ACC112 (cell line): Measurements from ENCODE around the gene GCSAM.

Experiments used
- H2AFZ ChIP-seq: fragments of 200-600 bp; sonication (generic); one replicate; pipeline ENCODE4 v1.6.0; 2017; ENCODE audit warnings: antibody characterized with exemption, low read length; ENCODE audit not compliant: unreplicated experiment
- H3K27ac ChIP-seq: fragments of 200-600 bp; sonication (generic); 2 replicates; pipeline ENCODE4 v1.5.1; 2014; ENCODE audit warnings: low read depth, mild to moderate bottlenecking, antibody characterized with exemption, low read length, moderate library complexity
- H3K27me3 ChIP-seq: fragments of 200-600 bp; sonication (generic); 2 replicates; pipeline ENCODE4 v1.6.1; 2014; ENCODE audit warnings: mild to moderate bottlenecking, antibody characterized with exemption, low read length, moderate library complexity, mixed read lengths; ENCODE audit not compliant: insufficient read depth
- H3K36me3 ChIP-seq: fragments of 200-600 bp; sonication (generic); 2 replicates; pipeline ENCODE4 v1.6.1; 2016; ENCODE audit warnings: mild to moderate bottlenecking, antibody characterized with exemption, low read length, moderate library complexity, mixed read lengths; ENCODE audit not compliant: insufficient read depth
- H3K4me1 ChIP-seq: fragments of 200-600 bp; sonication (generic); one replicate; pipeline ENCODE4 v1.6.1; 2016; ENCODE audit warnings: low read length, mixed read lengths; ENCODE audit not compliant: insufficient read depth, unreplicated experiment, control insufficient read depth
- H3K4me3 ChIP-seq: fragments of 200-600 bp; sonication (generic); 2 replicates; pipeline ENCODE4 v1.5.1; 2014; ENCODE audit warnings: mild to moderate bottlenecking, low read depth, low read length
- H3K79me2 ChIP-seq: fragments of 200-600 bp; sonication (generic); one replicate; pipeline ENCODE4 v1.6.0; 2016; ENCODE audit warnings: low read length; ENCODE audit not compliant: control insufficient read depth, unreplicated experiment, insufficient read depth

The GCSAM gene

DNA sequence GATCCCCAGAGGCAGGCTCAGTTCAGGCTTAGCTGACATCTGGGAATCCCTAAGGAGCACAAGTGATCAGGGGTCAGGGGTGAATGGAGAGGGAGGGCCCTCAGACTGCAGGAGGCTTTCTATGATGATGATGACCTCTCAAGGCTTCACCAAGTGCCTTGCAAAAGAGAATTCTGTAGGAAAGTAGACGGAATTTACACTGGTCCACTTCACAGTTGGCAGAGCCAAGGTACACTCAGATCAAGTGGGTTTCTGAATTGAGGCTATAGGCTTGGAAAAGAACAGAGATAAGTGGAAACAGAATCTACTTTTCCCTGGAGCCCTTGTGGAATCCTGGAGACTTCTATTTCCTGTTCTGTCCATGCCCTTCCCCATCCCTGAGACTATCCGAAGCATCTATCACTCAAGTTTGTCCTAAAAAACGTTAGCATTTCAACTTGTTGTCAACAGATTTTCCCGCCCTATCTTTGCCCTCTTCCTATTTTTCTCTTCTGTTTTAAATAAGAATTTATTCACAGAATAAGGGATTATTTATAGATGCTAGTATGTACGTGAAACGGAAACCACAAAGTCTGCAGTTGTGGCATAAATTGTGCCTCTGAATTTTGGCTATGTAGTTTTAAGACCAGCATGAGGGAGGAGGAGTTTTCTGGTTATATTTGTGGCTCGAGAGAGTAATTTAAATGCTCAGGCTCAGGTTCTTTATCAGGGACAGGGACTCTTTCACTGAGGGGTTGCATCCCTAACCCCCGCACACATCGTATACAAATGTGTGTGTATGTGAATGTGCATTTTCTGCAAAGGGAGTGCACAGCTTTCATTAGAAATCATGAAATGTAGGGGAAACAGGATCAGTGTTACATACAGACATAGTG lies 12.8 kb downstream of the GCSAM start:
- no peaks in the 10 kb centered on the region for H3K79me2 ChIP-seq
- H3K36me3 ChIP-seq, result no peaks in the 10 kb centered on the region
- H3K27ac ChIP-seq, result no peak overlapping the region
- H2AFZ ChIP-seq, result no peak overlapping the region
- H3K4me3 ChIP-seq, result no peak overlapping the region
- H3K4me1 ChIP-seq, result no peaks in the 10 kb centered on the region
- H3K27me3 ChIP-seq, result no peaks in the 10 kb centered on the region

- Histone ChIP-seq H3K36me3 (no peaks in the 10 kb centered on the region; the same call in 1 of the 2 replicates), H3K4me1 (no peaks in the 10 kb centered on the region), H2AFZ (no peak overlapping the region), H3K27ac (no peak overlapping the region), H3K4me3 (no peak overlapping the region), H3K79me2 (no peaks in the 10 kb centered on the region), H3K27me3 (no peaks in the 10 kb centered on the region)
Measured at GRCh38 chr3:112117841-112118571, 15.0 kb downstream of the GCSAM start.

GRCh38 chr3:112117415-112117814 lies 15.6 kb downstream of the GCSAM start:
- H3K4me3 ChIP-seq, result no peak overlapping the region
- no peaks in the 10 kb centered on the region for H3K4me1 ChIP-seq

DNA sequence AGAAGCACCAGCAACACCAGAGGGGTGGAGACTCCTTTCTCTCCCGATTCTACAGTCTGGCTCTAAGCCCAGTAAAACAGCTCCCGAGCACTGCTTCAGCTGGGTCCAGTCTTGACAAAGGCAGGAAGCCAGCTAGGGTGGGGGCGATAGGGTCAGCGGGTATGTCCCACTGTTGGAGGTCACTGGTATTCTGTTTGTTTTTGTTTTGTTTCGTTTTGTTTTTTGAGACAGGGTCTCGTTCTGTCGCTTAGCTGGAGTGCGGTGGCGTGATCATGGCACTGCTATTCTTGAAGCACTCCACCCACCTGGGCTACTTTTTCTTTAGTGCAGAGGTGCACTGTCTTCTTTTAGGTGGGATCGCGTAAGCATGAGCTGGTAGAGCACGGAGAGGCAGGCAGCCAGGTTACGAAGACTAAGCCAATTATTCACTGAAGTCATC lies 16.3 kb downstream of the GCSAM start:
- Histone ChIP-seq H3K79me2 (no peaks in the 10 kb centered on the region), H3K27ac (no peak overlapping the region), H3K27me3 (no peaks in the 10 kb centered on the region), H2AFZ (no peak overlapping the region), H3K36me3 (no peaks in the 10 kb centered on the region; the same call in 1 of the 2 replicates), H3K4me1 (no peaks in the 10 kb centered on the region), H3K4me3 (no peak overlapping the region)

More at GRCh38 chr3:112117415-112117814, 15.6 kb downstream of the GCSAM start:
- H3K36me3 ChIP-seq, result no peaks in the 10 kb centered on the region; the same call in 1 of the 2 replicates
- H3K79me2 ChIP-seq, result no peaks in the 10 kb centered on the region
- H3K27ac ChIP-seq, result no peak overlapping the region
- H2AFZ ChIP-seq, result no peak overlapping the region
- no peaks in the 10 kb centered on the region for H3K27me3 ChIP-seq

DNA sequence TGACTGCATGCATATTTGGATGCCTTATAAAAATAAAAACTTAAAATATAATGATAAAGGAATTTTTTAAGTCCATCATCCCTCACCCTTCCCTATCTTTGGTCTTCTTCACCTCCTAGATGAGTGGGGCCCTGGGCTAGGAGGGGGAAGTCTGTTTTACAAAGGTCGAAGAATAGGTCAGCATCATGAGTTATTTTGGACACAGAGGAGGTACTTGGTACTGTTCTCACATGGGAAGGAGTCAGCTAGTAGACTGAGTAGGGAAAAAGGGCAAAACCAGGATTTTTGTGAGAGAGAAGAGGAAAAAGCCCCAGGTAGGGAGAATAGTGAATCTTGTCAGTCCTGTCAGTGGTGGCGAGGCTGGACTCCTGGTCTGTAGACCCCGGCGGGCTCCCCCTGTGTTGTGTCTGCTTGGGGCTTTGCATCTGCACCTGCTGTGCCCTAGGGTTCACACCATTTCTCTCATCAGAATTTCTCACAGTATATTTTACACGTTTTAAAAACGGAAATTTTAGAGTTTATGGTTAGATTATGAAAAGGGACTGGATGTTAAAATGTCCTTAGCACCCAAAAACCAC lies 17.2 kb downstream of the GCSAM start:
- Histone ChIP-seq H3K36me3 (no peaks in the 10 kb centered on the region; the same call in 1 of the 2 replicates), H3K27ac (no peak overlapping the region), H2AFZ (no peak overlapping the region), H3K4me1 (no peaks in the 10 kb centered on the region), H3K27me3 (no peaks in the 10 kb centered on the region), H3K4me3 (no peak overlapping the region), H3K79me2 (no peaks in the 10 kb centered on the region)

GRCh38 chr3:112115161-112115739 lies 17.8 kb downstream of the GCSAM start:
- no peak overlapping the region for H3K4me3 ChIP-seq
- H3K79me2 ChIP-seq, result no peaks in the 10 kb centered on the region
- H3K4me1 ChIP-seq, result no peaks in the 10 kb centered on the region
- H3K36me3 ChIP-seq, result no peaks in the 10 kb centered on the region; the same call in 1 of the 2 replicates
- H3K27ac ChIP-seq, result no peak overlapping the region
- no peaks in the 10 kb centered on the region for H3K27me3 ChIP-seq
- no peak overlapping the region for H2AFZ ChIP-seq

DNA sequence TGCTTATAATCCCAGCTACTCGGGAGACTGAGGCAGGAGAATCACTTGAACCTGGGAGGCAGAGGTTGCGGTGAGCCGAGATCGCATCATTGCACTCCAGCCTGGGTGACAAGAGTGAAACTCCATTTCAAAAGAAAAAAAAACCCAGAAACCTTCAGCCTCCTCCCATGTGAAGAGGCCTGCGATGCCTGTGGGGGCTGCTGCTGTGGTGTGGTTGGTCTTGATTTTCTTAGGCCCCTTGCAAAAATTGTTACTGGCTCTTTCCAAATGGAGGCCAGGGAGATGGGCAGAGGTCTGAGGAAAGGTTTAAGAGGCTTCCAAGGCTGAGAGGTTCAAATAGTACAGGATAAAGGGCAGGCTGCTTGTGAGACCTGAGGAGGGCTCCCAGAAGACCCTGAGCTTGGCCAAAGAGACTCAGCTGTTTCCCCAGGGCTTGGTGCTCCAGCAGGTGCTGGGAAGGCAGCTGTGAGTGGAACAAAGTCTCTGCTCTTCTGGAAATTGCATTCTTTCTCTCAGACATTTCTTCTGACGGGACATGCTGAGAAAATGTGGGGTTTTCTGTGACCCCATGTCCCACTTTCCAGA lies 18.4 kb downstream of the GCSAM start:
- Histone ChIP-seq H3K27me3 (no peaks in the 10 kb centered on the region), H3K36me3 (no peaks in the 10 kb centered on the region; the same call in 1 of the 2 replicates), H2AFZ (no peak overlapping the region), H3K79me2 (no peaks in the 10 kb centered on the region), H3K27ac (no peak overlapping the region), H3K4me1 (no peaks in the 10 kb centered on the region), H3K4me3 (no peak overlapping the region)

GRCh38 chr3:112111785-112112402 lies 21.2 kb downstream of the GCSAM start:
- Histone ChIP-seq H3K27ac (no peak overlapping the region), H3K4me3 (no peak overlapping the region), H3K36me3 (no peaks in the 10 kb centered on the region; the same call in 1 of the 2 replicates), H3K79me2 (no peaks in the 10 kb centered on the region), H2AFZ (no peak overlapping the region), H3K4me1 (no peaks in the 10 kb centered on the region), H3K27me3 (no peaks in the 10 kb centered on the region)

DNA sequence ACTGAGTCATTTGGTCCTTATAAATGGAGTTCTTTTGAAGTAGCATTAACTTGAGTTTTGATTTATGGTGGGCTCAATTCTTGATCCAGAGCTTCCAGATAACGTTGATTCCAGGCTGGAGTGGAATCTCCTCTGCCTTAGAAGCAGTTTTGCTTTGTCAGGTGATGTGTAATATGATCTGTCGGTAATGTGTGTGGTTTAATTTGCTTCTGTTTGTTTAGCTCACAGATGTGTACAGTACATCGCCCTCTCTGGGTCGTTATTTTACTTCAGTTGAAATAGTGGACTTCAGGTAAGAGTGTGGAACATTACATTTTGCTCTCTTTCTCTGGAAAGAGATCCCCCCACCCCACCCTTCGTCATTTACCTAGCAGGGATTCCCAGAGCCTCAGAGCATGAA lies 23.7 kb downstream of the GCSAM start:
- H3K27ac ChIP-seq, result no peak overlapping the region
- no peaks in the 10 kb centered on the region for H3K79me2 ChIP-seq
- H3K4me1 ChIP-seq, result no peaks in the 10 kb centered on the region
- H3K36me3 ChIP-seq, result no peaks in the 10 kb centered on the region; the same call in 1 of the 2 replicates
- no peak overlapping the region for H2AFZ ChIP-seq
- no peaks in the 10 kb centered on the region for H3K27me3 ChIP-seq
- H3K4me3 ChIP-seq, result no peak overlapping the region

DNA sequence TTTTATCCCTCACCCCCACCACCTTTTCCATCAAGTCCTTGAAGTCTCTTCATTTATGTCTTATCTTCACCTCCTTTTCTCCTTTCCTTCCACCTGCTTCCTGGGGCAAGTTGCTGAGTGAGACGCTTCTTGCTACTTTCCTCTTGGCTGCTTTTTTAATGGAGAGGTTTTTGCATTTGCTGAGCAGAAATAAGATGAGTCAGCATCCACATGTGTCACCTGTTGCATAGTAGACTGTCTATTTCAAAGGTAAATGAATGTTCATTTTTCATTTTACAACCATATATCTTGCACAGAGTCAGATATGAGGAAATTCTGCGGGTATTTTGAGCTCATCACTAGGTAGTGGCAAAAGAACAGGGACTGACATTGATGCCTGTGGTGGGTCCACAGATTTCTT lies 28.3 kb downstream of the GCSAM start:
- Histone ChIP-seq H3K4me1 (peaks cover 13% of the 10 kb centered on the region), H3K27ac (no peak overlapping the region), H3K4me3 (no peak overlapping the region)

More for the DNA sequence above, 28.3 kb downstream of the GCSAM start:
- no peak overlapping the region for H2AFZ ChIP-seq
- H3K36me3 ChIP-seq, result no peaks in the 10 kb centered on the region
- no peaks in the 10 kb centered on the region for H3K79me2 ChIP-seq
- no peaks in the 10 kb centered on the region for H3K27me3 ChIP-seq
